HEK293T (cell line): ENCODE results near the gene ING1.
"Not testable (repeated sequence)": the region's sequence is repeated elsewhere in the genome, so short reads cannot be mapped to it uniquely, and the experiment has no call there.

Experiments used
- CTCF ChIA-PET: fragments of 350-600 bp; formaldehyde crosslinking; extraction: SDS; loops from one replicate; lab custom pipeline; 2021; ENCODE audit warnings: antibody characterized with exemption, inconsistent platforms; lab: Yijun Ruan, JAX
- POLR2A ChIA-PET: fragments of 350-600 bp; formaldehyde crosslinking; extraction: SDS; loops from one replicate; lab custom pipeline; 2020; ENCODE audit warnings: antibody characterized with exemption, inconsistent platforms; lab: Yijun Ruan, JAX
- DNase-seq: peaks from one replicate; pipeline ENCODE4 v3.0.0; 2012; ENCODE audit warnings: mixed read lengths; ENCODE audit errors: extremely low spot score
- ARNT ChIP-seq: fragments of 450-650 bp; IDR thresholded peaks from 2 replicates; pipeline ENCODE4 v1.6.1; 2017; ENCODE audit warnings: mild to moderate bottlenecking
- BHLHE40 ChIP-seq: fragments of 450-650 bp; IDR thresholded peaks from 2 replicates; pipeline ENCODE4 v1.6.1; 2016; ENCODE audit warnings: mild to moderate bottlenecking, moderate library complexity, borderline replicate concordance
- CTBP1 ChIP-seq: fragments of 450-650 bp; IDR thresholded peaks from 2 replicates; pipeline ENCODE4 v1.6.1; 2016; ENCODE audit warnings: borderline replicate concordance
- ELF4 ChIP-seq: fragments of 450-650 bp; IDR thresholded peaks from 2 replicates; pipeline ENCODE4 v1.6.1; 2017; ENCODE audit warnings: antibody characterized with exemption
- FOXA1 ChIP-seq: fragments of 450-650 bp; IDR thresholded peaks from 2 replicates; pipeline ENCODE4 v1.6.1; 2016; ENCODE audit warnings: mild to moderate bottlenecking
- FOXK2 ChIP-seq: fragments of 450-650 bp; IDR thresholded peaks from 2 replicates; pipeline ENCODE4 v1.6.1; 2016; ENCODE audit warnings: mild to moderate bottlenecking
- FOXM1 ChIP-seq: fragments of 450-650 bp; IDR thresholded peaks from 2 replicates; pipeline ENCODE4 v1.6.1; 2017; ENCODE audit warnings: mild to moderate bottlenecking, borderline replicate concordance
- HDGF ChIP-seq: fragments of 450-650 bp; IDR thresholded peaks from 2 replicates; pipeline ENCODE4 v1.6.1; 2017; ENCODE audit warnings: antibody characterized with exemption, borderline replicate concordance
- L3MBTL2 ChIP-seq: fragments of 450-650 bp; conservative IDR thresholded peaks from 2 replicates; pipeline ENCODE4 v1.6.1; 2016; ENCODE audit warnings: mild to moderate bottlenecking
- LEF1 ChIP-seq: fragments of 450-650 bp; IDR thresholded peaks from 2 replicates; pipeline ENCODE4 v1.6.1; 2017; ENCODE audit warnings: mild to moderate bottlenecking, borderline replicate concordance
- NFRKB ChIP-seq: fragments of 450-650 bp; IDR thresholded peaks from 2 replicates; pipeline ENCODE4 v1.6.1; 2016; ENCODE audit warnings: mild to moderate bottlenecking, moderate library complexity
- PKNOX1 ChIP-seq: fragments of 450-650 bp; IDR thresholded peaks from 2 replicates; pipeline ENCODE4 v1.6.1; 2016
- SP1 ChIP-seq: fragments of 450-650 bp; IDR thresholded peaks from 2 replicates; pipeline ENCODE4 v1.6.1; 2017
- SUZ12 ChIP-seq: fragments of 450-650 bp; IDR thresholded peaks from 2 replicates; pipeline ENCODE4 v1.6.1; 2016; ENCODE audit warnings: mild to moderate bottlenecking
- TARDBP ChIP-seq: fragments of 450-650 bp; IDR thresholded peaks from 2 replicates; pipeline ENCODE4 v1.6.1; 2016
- ZNF384 ChIP-seq: fragments of 450-650 bp; IDR thresholded peaks from 2 replicates; pipeline ENCODE4 v1.6.1; 2016

ING1 gene

GRCh38 chr13:110690516-110690915 lies 23.0 kb upstream of the ING1 start:
- DNase-seq = no peak
- TF ChIP-seq ARNT (no peak), ELF4 (no peak), ZNF384 (no peak), SP1 (no peak), FOXM1 (no peak), PKNOX1 (no peak), LEF1 (no peak), TARDBP (no peak), CTBP1 (no peak), L3MBTL2 (no peak), BHLHE40 (no peak), NFRKB (no peak), HDGF (no peak), SUZ12 (no peak), FOXA1 (no peak), FOXK2 (no peak)
- POLR2A ChIA-PET = no interaction called here
- CTCF ChIA-PET = interaction anchor here (1.4 kb wide), 1 partner anchor 21 kb away, joined by 3 read pairs; no protein-coding TSS in a partner anchor

GRCh38 chr13:110695774-110696173 lies 17.7 kb upstream of the ING1 start:
- CTCF ChIA-PET, DNase-seq, POLR2A ChIA-PET: not testable (repeated sequence)

- no peak for TF ChIP-seq PKNOX1
- TF ChIP-seq FOXM1 = no peak
- no peak for TF ChIP-seq SUZ12
- TF ChIP-seq ELF4 = no peak
- no peak for TF ChIP-seq CTBP1
- no peak for TF ChIP-seq FOXK2
- TF ChIP-seq L3MBTL2 = no peak
- TF ChIP-seq NFRKB = no peak
- TF ChIP-seq FOXA1 = no peak
- TF ChIP-seq HDGF = no peak
- TF ChIP-seq ARNT = no peak
- ChIA-PET CTCF (no interaction called here), POLR2A (no interaction called here)
- DNase-seq = no peak
Observed at GRCh38 chr13:110696776-110697175, 16.7 kb upstream of the ING1 start.

- DNase-seq = no peak
- CTCF ChIA-PET = no interaction called here
- TF ChIP-seq LEF1 (no peak), BHLHE40 (no peak), NFRKB (no peak), TARDBP (no peak)
- POLR2A ChIA-PET = no interaction called here
Observed at GRCh38 chr13:110697842-110698241, 15.7 kb upstream of the ING1 start.

GRCh38 chr13:110698689-110699088 lies 14.8 kb upstream of the ING1 start:
- DNase-seq = no peak
- TF ChIP-seq ZNF384 (no peak), SP1 (no peak), TARDBP (no peak), HDGF (no peak), CTBP1 (no peak), L3MBTL2 (no peak), FOXM1 (no peak), ELF4 (no peak), SUZ12 (no peak), NFRKB (no peak), FOXA1 (no peak), BHLHE40 (no peak), LEF1 (no peak)
- ChIA-PET POLR2A (no interaction called here), CTCF (no interaction called here)

- ChIA-PET POLR2A (no interaction called here), CTCF (no interaction called here)
- TF ChIP-seq NFRKB (no peak), SUZ12 (no peak), ARNT (no peak), LEF1 (no peak), TARDBP (no peak), CTBP1 (no peak), ELF4 (no peak), ZNF384 (no peak), FOXK2 (no peak), HDGF (no peak), SP1 (no peak), FOXA1 (no peak), BHLHE40 (no peak), L3MBTL2 (no peak)
- no peak for DNase-seq
Observed at GRCh38 chr13:110699148-110700145, 14.1 kb upstream of the ING1 start.

- POLR2A ChIA-PET = no interaction called here
- CTCF ChIA-PET = no interaction called here
- TF ChIP-seq NFRKB (no peak), SUZ12 (no peak), FOXK2 (no peak)
- DNase-seq = no peak
Observed at GRCh38 chr13:110700186-110700585, 13.3 kb upstream of the ING1 start.
